AG04450 (cell line): ENCODE results near the gene ZYG11A. TPM values are rescaled to one million over a fixed set of nuclear protein-coding genes. Genes with fewer than 3 reads are reported as not detected.

Experiments
- CTCF ChIA-PET: fragments of 300-600, 350-600 bp; formaldehyde crosslinking; extraction: SDS; loops from one replicate; lab custom pipeline; 2022; ENCODE audit warnings: antibody characterized with exemption, inconsistent platforms; lab: Charles Lee
- POLR2A ChIA-PET: fragments of 350-600 bp; formaldehyde crosslinking; extraction: SDS; loops from one replicate; lab custom pipeline; 2021; ENCODE audit warnings: antibody characterized with exemption, inconsistent platforms; lab: Yijun Ruan, JAX
- DNase-seq: peaks from one replicate; pipeline ENCODE4 v3.0.0-alpha.2; 2011; ENCODE audit warnings: low read depth, low spot score
- H3K27ac ChIP-seq: one replicate; pipeline ENCODE4 v1.5.1; 2012; ENCODE audit warnings: low read depth, low read length, control low read depth
- H3K27me3 ChIP-seq: one replicate; pipeline ENCODE4 v1.6.0; 2012; ENCODE audit warnings: low read length; ENCODE audit not compliant: control insufficient read depth, insufficient read depth
- H3K4me3 ChIP-seq: 2 replicates; pipeline ENCODE4 v1.5.1; 2011; ENCODE audit warnings: mild to moderate bottlenecking, low read depth, low read length, control low read depth
- H3K9me3 ChIP-seq: 2 replicates; pipeline ENCODE4 v1.5.1; 2012; ENCODE audit warnings: low read length; ENCODE audit not compliant: control insufficient read depth, insufficient read depth
- CTCF ChIP-seq: IDR thresholded peaks from 2 replicates; pipeline ENCODE4 v1.5.1; 2011; ENCODE audit warnings: low read depth, low read length, control low read depth, inconsistent platforms
- polyA plus RNA-seq: library from polyadenylated mRNA; depleted of rRNA; stranded (reverse); fragments of >200 nt; gene quantifications from 2 replicates; pipeline ENCODE4 v1.2.3, GENCODE V29; 2011

The ZYG11A gene
- polyA plus RNA-seq, 1 experiment, result 1.1 TPM

- no peak for TF ChIP-seq CTCF
- no peaks in the 10 kb centered on the region for H3K27me3 ChIP-seq
- DNase-seq, result no peak
- no peak overlapping the region for H3K27ac ChIP-seq
- H3K4me3 ChIP-seq, result no peak overlapping the region
- ChIA-PET POLR2A (interaction anchor here (0.6 to 0.8 kb wide), 2 partner anchors 11 to 54 kb away, joined by 3 to 7 read pairs; no protein-coding TSS in a partner anchor), CTCF (interaction anchor here (1.5 kb wide), 1 partner anchor 280 kb away, joined by 3 read pairs; no protein-coding TSS in a partner anchor)
- H3K9me3 ChIP-seq, result no peaks in the 10 kb centered on the region
Measured at GRCh38 chr1:52906135-52906603, 63.6 kb downstream of the ZYG11A start.

- no peak for TF ChIP-seq CTCF
- CTCF ChIA-PET, result no interaction called here
- H3K27ac ChIP-seq, result no peak overlapping the region
- H3K9me3 ChIP-seq, result no peaks in the 10 kb centered on the region
- DNase-seq, result no peak
- no peak overlapping the region for H3K4me3 ChIP-seq
- no peaks in the 10 kb centered on the region for H3K27me3 ChIP-seq
- POLR2A ChIA-PET, result interaction anchor here (0.8 kb wide), 1 partner anchor 12 kb away, joined by 7 read pairs; no protein-coding TSS in a partner anchor
Measured at GRCh38 chr1:52907068-52907811, 64.7 kb downstream of the ZYG11A start.

GRCh38 chr1:52907812-52908153, 65.2 kb downstream of the ZYG11A start:
- no peaks in the 10 kb centered on the region for H3K27me3 ChIP-seq
- no peaks in the 10 kb centered on the region for H3K9me3 ChIP-seq
- no peak overlapping the region for H3K4me3 ChIP-seq
- no peak overlapping the region for H3K27ac ChIP-seq
- no peak for TF ChIP-seq CTCF
- no peak for DNase-seq
- ChIA-PET POLR2A (no interaction called here), CTCF (no interaction called here)

- ChIA-PET POLR2A (no interaction called here), CTCF (no interaction called here)
- TF ChIP-seq CTCF, result no peak
Measured at GRCh38 chr1:52911541-52911940, 69.0 kb downstream of the ZYG11A start.

GRCh38 chr1:52913014-52913413, 70.5 kb downstream of the ZYG11A start:
- CTCF ChIA-PET, result no interaction called here
- no peak for DNase-seq

More at GRCh38 chr1:52911541-52911940, 69.0 kb downstream of the ZYG11A start:
- no peak overlapping the region for H3K4me3 ChIP-seq
- H3K27me3 ChIP-seq, result no peaks in the 10 kb centered on the region
- no peaks in the 10 kb centered on the region for H3K9me3 ChIP-seq
- H3K27ac ChIP-seq, result no peak overlapping the region
- DNase-seq, result no peak

More at GRCh38 chr1:52913014-52913413, 70.5 kb downstream of the ZYG11A start:
- Histone ChIP-seq H3K9me3 (no peaks in the 10 kb centered on the region), H3K4me3 (no peak overlapping the region), H3K27me3 (no peaks in the 10 kb centered on the region), H3K27ac (no peak overlapping the region)
- no peak for TF ChIP-seq CTCF
- POLR2A ChIA-PET, result no interaction called here
